ENCODE results near the gene TMCO4. TPM values are rescaled to one million over a fixed set of nuclear protein-coding genes. Genes with fewer than 3 reads are reported as not detected.
"Not testable (repeated sequence)": the region's sequence is repeated elsewhere in the genome, so short reads cannot be mapped to it uniquely, and the experiment has no call there.

The TMCO4 gene
- total RNA-seq, 1 experiment from 2014 or later = 7.2 TPM

DNA sequence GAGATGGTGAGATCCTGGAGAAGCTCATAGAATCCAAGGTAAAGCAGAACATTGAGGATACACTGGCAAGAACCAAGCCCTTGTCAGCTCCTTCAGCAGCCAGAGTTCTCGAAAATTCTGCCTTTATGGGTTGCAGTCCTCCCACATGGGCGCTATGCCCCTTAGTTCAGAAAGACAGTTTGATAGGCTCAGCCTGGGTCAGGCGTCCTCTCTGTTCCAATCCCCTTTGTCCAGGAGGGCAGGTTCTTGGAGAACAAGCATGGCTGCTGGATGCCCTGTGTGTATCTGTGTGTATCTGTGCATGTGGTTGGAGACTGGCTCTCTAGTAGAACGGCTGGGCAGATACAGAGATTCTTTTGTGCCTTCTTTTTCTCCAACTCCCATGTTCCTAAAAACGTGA is 163.7 kb downstream of the TMCO4 start:
- ChIA-PET POLR2A (no interaction called here), CTCF (interaction anchor here (0.6 kb wide), 1 partner anchor 18 kb away, joined by 4 read pairs; no protein-coding TSS in a partner anchor)
- H3K27ac Mint-ChIP-seq = no peak overlapping the region
- no peak for DNase-seq (ENCODE audit: low spot score)
- no peak overlapping the region for H3K4me3 Mint-ChIP-seq
- ATAC-seq = no peak
- TF ChIP-seq IRF2 (CRISPR knock-in tag; IDR thresholded peaks at IDR 0.05; ENCODE audit: borderline replicate concordance, low read depth) (no peak), STAT6 (CRISPR knock-in tag; conservative IDR thresholded peaks at IDR 0.05; ENCODE audit: low read depth) (no peak), ATF2 (CRISPR knock-in tag; IDR thresholded peaks at IDR 0.05; ENCODE audit: borderline replicate concordance, low read depth) (no peak), NFYB (CRISPR knock-in tag; conservative IDR thresholded peaks at IDR 0.05; ENCODE audit: low read depth) (no peak), ESRRA (CRISPR knock-in tag; IDR thresholded peaks at IDR 0.05; ENCODE audit: borderline replicate concordance) (no peak), GABPB1 (CRISPR knock-in tag; IDR thresholded peaks at IDR 0.05) (no peak), ERG (CRISPR knock-in tag; IDR thresholded peaks at IDR 0.05) (no peak), ZNF281 (CRISPR knock-in tag; IDR thresholded peaks at IDR 0.05) (no peak)
- TF ChIP-seq, protein P1, sequence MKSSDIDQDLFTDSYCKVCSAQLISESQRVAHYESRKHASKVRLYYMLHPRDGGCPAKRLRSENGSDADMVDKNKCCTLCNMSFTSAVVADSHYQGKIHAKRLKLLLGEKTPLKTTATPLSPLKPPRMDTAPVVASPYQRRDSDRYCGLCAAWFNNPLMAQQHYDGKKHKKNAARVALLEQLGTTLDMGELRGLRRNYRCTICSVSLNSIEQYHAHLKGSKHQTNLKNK (CRISPR knock-in tag; IDR thresholded peaks at IDR 0.05) = no peak
- TF ChIP-seq, protein P2, sequence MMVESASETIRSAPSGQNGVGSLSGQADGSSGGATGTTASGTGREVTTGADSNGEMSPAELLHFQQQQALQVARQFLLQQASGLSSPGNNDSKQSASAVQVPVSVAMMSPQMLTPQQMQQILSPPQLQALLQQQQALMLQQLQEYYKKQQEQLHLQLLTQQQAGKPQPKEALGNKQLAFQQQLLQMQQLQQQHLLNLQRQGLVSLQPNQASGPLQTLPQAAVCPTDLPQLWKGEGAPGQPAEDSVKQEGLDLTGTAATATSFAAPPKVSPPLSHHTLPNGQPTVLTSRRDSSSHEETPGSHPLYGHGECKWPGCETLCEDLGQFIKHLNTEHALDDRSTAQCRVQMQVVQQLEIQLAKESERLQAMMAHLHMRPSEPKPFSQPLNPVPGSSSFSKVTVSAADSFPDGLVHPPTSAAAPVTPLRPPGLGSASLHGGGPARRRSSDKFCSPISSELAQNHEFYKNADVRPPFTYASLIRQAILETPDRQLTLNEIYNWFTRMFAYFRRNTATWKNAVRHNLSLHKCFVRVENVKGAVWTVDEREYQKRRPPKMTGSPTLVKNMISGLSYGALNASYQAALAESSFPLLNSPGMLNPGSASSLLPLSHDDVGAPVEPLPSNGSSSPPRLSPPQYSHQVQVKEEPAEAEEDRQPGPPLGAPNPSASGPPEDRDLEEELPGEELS (CRISPR knock-in tag; IDR thresholded peaks at IDR 0.05) = no peak
- TF ChIP-seq, protein P3, sequence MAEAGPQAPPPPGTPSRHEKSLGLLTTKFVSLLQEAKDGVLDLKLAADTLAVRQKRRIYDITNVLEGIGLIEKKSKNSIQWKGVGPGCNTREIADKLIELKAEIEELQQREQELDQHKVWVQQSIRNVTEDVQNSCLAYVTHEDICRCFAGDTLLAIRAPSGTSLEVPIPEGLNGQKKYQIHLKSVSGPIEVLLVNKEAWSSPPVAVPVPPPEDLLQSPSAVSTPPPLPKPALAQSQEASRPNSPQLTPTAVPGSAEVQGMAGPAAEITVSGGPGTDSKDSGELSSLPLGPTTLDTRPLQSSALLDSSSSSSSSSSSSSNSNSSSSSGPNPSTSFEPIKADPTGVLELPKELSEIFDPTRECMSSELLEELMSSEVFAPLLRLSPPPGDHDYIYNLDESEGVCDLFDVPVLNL (CRISPR knock-in tag; IDR thresholded peaks at IDR 0.05; ENCODE audit: borderline replicate concordance, low read depth) = no peak
- no peaks in the 10 kb centered on the region for H3K9me3 Mint-ChIP-seq
- H3K27me3 Mint-ChIP-seq (ENCODE audit: low read depth) = peaks cover 7% of the 10 kb centered on the region
- H3K36me3 Mint-ChIP-seq = no peaks in the 10 kb centered on the region
- H3K4me1 Mint-ChIP-seq = peaks cover 14% of the 10 kb centered on the region

GRCh38 chr1:19635646-19636045 is 164.1 kb downstream of the TMCO4 start:
- H3K4me1 Mint-ChIP-seq = peaks cover 12% of the 10 kb centered on the region
- TF ChIP-seq ERG (CRISPR knock-in tag; IDR thresholded peaks at IDR 0.05) (no peak), ZNF232 (CRISPR knock-in tag; IDR thresholded peaks at IDR 0.05) (no peak), ESRRA (CRISPR knock-in tag; IDR thresholded peaks at IDR 0.05; ENCODE audit: borderline replicate concordance) (no peak), GRHL2 (CRISPR knock-in tag; IDR thresholded peaks at IDR 0.05; ENCODE audit: insufficient replicate concordance, severe bottlenecking) (no peak), HMGA2 (CRISPR knock-in tag; IDR thresholded peaks at IDR 0.05) (peak; percentile 76)
- TF ChIP-seq, protein P4, sequence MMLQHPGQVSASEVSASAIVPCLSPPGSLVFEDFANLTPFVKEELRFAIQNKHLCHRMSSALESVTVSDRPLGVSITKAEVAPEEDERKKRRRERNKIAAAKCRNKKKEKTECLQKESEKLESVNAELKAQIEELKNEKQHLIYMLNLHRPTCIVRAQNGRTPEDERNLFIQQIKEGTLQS (CRISPR knock-in tag; conservative IDR thresholded peaks at IDR 0.05) = no peak
- ATAC-seq = no peak
- POLR2A ChIA-PET = no interaction called here
- peaks cover 3% of the 10 kb centered on the region for H3K27me3 Mint-ChIP-seq (ENCODE audit: low read depth)
- H3K36me3 Mint-ChIP-seq = no peaks in the 10 kb centered on the region
- H3K9me3 Mint-ChIP-seq = no peaks in the 10 kb centered on the region
- DNase-seq (ENCODE audit: low spot score) = no peak
- no peak overlapping the region for H3K4me3 Mint-ChIP-seq
- no peak overlapping the region for H3K27ac Mint-ChIP-seq
- CTCF ChIA-PET = interaction anchor here (0.6 kb wide), 1 partner anchor 18 kb away, joined by 4 read pairs; no protein-coding TSS in a partner anchor

DNA sequence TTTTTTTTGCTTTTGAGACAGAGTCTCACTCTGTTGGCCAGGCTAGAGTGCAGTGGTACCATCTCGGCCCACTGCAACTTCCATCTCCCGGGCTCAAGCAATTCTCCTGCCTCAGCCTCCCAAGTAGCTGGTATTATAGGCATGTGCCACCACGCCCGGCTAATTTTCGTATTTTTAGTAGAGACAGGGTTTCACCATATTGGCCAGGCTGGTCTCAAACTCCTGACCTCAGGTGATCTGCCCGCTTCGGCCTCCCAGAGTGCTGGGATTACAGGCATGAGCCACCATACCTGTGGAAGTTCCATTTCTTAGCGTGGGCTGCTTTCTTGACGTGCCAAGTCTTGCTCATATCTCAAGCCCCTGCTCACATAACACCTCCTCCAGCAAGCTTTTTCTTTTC is 164.7 kb downstream of the TMCO4 start:
- DNase-seq (ENCODE audit: low spot score); H3K4me3 Mint-ChIP-seq; H3K27ac Mint-ChIP-seq; CTCF ChIA-PET; ATAC-seq; H3K36me3 Mint-ChIP-seq; H3K27me3 Mint-ChIP-seq (ENCODE audit: low read depth); POLR2A ChIA-PET; H3K4me1 Mint-ChIP-seq; H3K9me3 Mint-ChIP-seq: not testable (repeated sequence)
